ENCODE measurements around the gene MAML2. TPM values are rescaled to one million over a fixed set of nuclear protein-coding genes. Genes with fewer than 3 reads are reported as not detected.

The MAML2 gene
- total RNA-seq, 3 donors from 2014 or later: 45.6 to 82.8 (median 68.2) TPM

DNA sequence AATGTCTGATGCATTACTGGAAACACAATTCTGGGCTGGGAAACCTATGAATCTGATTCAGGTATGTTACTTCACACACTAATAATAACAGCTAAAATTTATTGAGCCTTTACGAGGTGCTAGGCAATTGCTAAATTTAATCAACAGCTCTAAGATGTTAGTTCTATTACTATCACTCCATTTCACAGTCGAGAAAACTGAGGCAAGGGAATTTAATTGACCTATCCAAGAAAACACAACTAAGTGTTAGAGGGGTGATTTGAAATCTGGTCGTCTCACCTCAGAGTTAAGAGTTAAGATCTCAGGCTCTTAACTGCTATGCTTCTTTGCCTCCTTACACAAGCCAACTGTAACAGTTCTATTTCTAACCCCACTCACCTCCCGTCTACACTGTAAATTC is 8.8 kb downstream of the MAML2 start:
- H3K36me3 ChIP-seq: no peaks in the 10 kb centered on the region
- TF ChIP-seq POLR2A (IDR thresholded peaks at IDR 0.05) (no peak), POLR2AphosphoS5 (IDR thresholded peaks at IDR 0.05) (no peak)
- TF ChIP-seq, protein P1, sequence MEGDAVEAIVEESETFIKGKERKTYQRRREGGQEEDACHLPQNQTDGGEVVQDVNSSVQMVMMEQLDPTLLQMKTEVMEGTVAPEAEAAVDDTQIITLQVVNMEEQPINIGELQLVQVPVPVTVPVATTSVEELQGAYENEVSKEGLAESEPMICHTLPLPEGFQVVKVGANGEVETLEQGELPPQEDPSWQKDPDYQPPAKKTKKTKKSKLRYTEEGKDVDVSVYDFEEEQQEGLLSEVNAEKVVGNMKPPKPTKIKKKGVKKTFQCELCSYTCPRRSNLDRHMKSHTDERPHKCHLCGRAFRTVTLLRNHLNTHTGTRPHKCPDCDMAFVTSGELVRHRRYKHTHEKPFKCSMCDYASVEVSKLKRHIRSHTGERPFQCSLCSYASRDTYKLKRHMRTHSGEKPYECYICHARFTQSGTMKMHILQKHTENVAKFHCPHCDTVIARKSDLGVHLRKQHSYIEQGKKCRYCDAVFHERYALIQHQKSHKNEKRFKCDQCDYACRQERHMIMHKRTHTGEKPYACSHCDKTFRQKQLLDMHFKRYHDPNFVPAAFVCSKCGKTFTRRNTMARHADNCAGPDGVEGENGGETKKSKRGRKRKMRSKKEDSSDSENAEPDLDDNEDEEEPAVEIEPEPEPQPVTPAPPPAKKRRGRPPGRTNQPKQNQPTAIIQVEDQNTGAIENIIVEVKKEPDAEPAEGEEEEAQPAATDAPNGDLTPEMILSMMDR (IDR thresholded peaks at IDR 0.05): no peak
- no peak for DNase-seq (ENCODE audit: low spot score in 2 of 2)
- H3K9me3 ChIP-seq: no peaks in the 10 kb centered on the region
- intact Hi-C loops (cut with DNase I; ENCODE audit: low total_unique reads): loop anchor here (10.0 kb wide), 1 partner anchor 1779 kb away; no protein-coding TSS in a partner anchor
- H3K4me1 ChIP-seq: peaks cover 4 to 10% of the 10 kb centered on the region in 2 donors
- no peaks in the 10 kb centered on the region for H3K27me3 ChIP-seq
- peak overlapping the region; percentile 26 to 60 for H3K27ac ChIP-seq
- no peak overlapping the region for H3K4me3 ChIP-seq

DNA sequence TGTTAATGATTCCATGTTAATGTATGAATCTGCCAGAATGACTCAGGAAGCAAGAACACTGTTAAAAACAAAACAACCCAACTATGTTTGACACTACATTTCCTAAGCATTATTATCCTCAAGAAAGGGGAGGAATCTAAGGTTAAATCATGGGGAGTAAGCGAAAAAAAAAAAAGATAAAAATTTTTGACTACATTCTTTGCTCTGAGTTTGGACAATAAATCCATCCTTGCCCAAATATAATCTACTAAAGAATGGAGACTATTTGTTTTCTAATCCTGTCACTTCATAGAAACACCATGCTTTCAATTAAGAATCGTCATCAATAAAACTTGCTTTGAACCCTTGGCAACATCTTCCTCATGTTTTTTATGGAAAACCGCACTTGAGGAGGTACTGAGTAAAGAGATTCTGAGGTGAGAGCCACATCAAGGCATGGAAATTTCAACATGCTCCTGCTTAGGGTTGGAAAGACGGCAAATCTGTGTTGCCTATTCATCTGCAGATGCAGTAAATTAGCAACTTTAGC is 9.7 kb downstream of the MAML2 start:
- no peak overlapping the region for H3K4me3 ChIP-seq
- intact Hi-C loops (cut with DNase I; ENCODE audit: low total_unique reads): loop anchor here (10.0 kb wide), 1 partner anchor 1778 kb away; no protein-coding TSS in a partner anchor
- no peaks in the 10 kb centered on the region for H3K27me3 ChIP-seq
- TF ChIP-seq POLR2AphosphoS5 (IDR thresholded peaks at IDR 0.05) (no peak), POLR2A (IDR thresholded peaks at IDR 0.05) (no peak)
- TF ChIP-seq, protein P1 (IDR thresholded peaks at IDR 0.05): no peak
- no peaks in the 10 kb centered on the region for H3K9me3 ChIP-seq
- H3K27ac ChIP-seq: peak overlapping the region; percentile 60 to 68
- peaks cover 4 to 13% of the 10 kb centered on the region in 2 donors for H3K4me1 ChIP-seq
- H3K36me3 ChIP-seq: no peaks in the 10 kb centered on the region
- no peak for DNase-seq (ENCODE audit: low spot score in 2 of 2)

DNA sequence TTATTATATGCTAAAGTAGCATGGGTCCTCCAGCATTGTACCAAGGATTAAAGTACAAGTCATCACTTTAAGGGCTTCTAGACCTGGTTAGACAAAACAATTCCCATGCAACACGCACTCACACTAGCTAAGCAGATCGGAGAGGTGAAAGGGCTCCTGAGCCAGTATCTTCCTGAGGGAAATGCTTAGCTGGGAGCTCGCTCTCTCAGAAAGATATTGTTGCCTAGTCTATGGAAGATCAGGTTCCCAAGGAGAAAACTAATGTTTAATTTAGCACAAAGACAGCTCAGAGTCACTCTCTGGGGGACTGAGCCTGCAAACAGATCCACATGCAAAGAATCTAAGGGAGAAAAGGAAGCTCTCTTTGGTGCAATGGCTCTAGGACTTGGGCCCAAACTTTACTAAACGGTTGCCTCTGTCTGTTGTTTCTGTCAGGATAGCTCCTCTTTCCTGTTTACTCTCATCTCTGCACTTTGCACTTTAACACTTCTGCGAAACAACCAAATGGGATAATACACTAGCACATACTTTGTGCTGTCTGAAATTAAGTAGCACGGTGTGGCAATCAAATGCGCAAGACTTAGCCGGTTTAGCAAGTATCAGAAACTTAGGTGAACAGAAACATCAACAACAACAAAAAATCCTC is 10.7 kb downstream of the MAML2 start:
- TF ChIP-seq, protein P1 (IDR thresholded peaks at IDR 0.05): no peak
- TF ChIP-seq POLR2AphosphoS5 (IDR thresholded peaks at IDR 0.05) (no peak), POLR2A (IDR thresholded peaks at IDR 0.05) (no peak)
- no peak for DNase-seq (ENCODE audit: low spot score in 2 of 2)
- Histone ChIP-seq H3K27me3 (no peaks in the 10 kb centered on the region), H3K36me3 (no peaks in the 10 kb centered on the region), H3K4me3 (peak overlapping the region in 1 of 3 donors; percentile 24), H3K27ac (peak overlapping the region; percentile 60 to 68), H3K4me1 (peaks cover 4 to 13% of the 10 kb centered on the region in 2 donors), H3K9me3 (no peaks in the 10 kb centered on the region)
- intact Hi-C loops (cut with DNase I; ENCODE audit: low total_unique reads): loop anchor here (10.0 kb wide), 1 partner anchor 1777 kb away; no protein-coding TSS in a partner anchor

DNA sequence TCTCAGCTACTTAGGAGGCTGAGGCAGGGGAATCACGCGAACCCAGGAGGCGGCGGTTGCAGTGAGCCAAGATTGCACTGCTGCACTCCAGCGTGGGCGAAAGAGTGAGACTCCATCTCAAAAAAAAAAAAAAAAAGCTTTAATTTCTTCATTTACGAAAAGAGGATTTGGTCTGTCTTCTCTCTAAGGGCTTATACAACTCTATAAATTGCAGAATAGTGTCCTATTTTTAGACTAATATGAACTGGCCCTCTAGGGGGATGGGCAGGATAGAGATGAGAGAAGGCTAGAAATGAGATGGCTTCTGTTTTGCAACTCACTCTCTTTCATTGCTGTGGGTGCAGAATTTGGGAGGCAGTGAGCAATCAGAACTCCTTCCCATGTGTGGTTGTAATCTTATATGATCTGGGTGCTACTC is 11.3 kb downstream of the MAML2 start:
- Histone ChIP-seq H3K36me3 (no peaks in the 10 kb centered on the region), H3K4me3 (no peak overlapping the region), H3K9me3 (no peaks in the 10 kb centered on the region), H3K4me1 (peaks cover 4 to 13% of the 10 kb centered on the region in 2 donors), H3K27me3 (no peaks in the 10 kb centered on the region), H3K27ac (peak overlapping the region; percentile 60 to 68)
- intact Hi-C loops (cut with DNase I; ENCODE audit: low total_unique reads): loop anchor here (10.0 kb wide), 1 partner anchor 1777 kb away; no protein-coding TSS in a partner anchor
- no peak for DNase-seq (ENCODE audit: low spot score in 2 of 2)
- TF ChIP-seq POLR2AphosphoS5 (IDR thresholded peaks at IDR 0.05) (no peak), POLR2A (IDR thresholded peaks at IDR 0.05) (no peak)
- TF ChIP-seq, protein P1 (IDR thresholded peaks at IDR 0.05): no peak

DNA sequence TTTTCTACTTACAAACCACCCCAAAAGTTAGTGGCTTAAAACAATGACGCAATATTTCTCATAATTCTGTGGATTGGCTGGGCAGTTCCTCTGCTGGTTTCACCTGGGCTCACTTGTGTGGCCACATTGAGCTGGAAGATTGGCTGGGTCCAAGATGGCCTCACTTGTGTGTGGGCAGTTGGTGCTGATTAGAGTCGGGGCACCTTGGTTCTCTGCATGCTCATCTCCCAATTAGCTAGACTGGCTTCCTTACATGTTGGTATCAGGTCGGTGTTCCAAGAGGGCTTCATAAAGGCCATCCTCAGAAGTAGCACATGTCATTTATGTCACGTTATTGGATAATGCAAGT is 12.5 kb downstream of the MAML2 start:
- H3K27ac ChIP-seq: peak overlapping the region; percentile 42 to 61
- no peak overlapping the region for H3K4me3 ChIP-seq
- peaks cover 4 to 13% of the 10 kb centered on the region in 2 donors for H3K4me1 ChIP-seq

More for the DNA sequence above, 12.5 kb downstream of the MAML2 start:
- H3K9me3 ChIP-seq: no peaks in the 10 kb centered on the region
- no peak for TF ChIP-seq POLR2AphosphoS5 (IDR thresholded peaks at IDR 0.05)
- no peak for DNase-seq (ENCODE audit: low spot score in 2 of 2)
- H3K36me3 ChIP-seq: no peaks in the 10 kb centered on the region
- intact Hi-C loops (cut with DNase I; ENCODE audit: low total_unique reads): loop anchor here (10.0 kb wide), 1 partner anchor 1776 kb away; no protein-coding TSS in a partner anchor
- H3K27me3 ChIP-seq: no peaks in the 10 kb centered on the region
